Activated CD4-positive, alpha-beta T cell treated with anti-CD3 and anti-CD28 coated beads, Interleukin-2, amount 50 U/mL, for 16 hours (primary cell): ENCODE results near the gene MAK.
"Not testable (repeated sequence)": the region's sequence is repeated elsewhere in the genome, so short reads cannot be mapped to it uniquely, and the experiment has no call there.

Experiments
- DNase-seq: peaks from one replicate; pipeline ENCODE4 v3.0.0-alpha.2; 2020

The MAK gene

GRCh38 chr6:10853849-10854300 lies 15.5 kb upstream of the MAK start:
- DNase-seq = not testable (repeated sequence)

- DNase-seq = no peak
Measured at GRCh38 chr6:10852361-10852960, 14.1 kb upstream of the MAK start.

- no peak for DNase-seq
Measured at GRCh38 chr6:10850728-10851127, 12.4 kb upstream of the MAK start.

- no peak for DNase-seq
Measured at GRCh38 chr6:10849901-10850300, 11.6 kb upstream of the MAK start.

- DNase-seq = no peak
Measured at GRCh38 chr6:10847684-10848083, 9.3 kb upstream of the MAK start.

GRCh38 chr6:10843554-10843953 lies 5.2 kb upstream of the MAK start:
- DNase-seq = no peak

GRCh38 chr6:10838794-10839333 lies 525 bp upstream of the MAK start:
- DNase-seq = peak; percentile 85

GRCh38 chr6:10837622-10837994 lies 731 bp downstream of the MAK start:
- peak; percentile 27 for DNase-seq

GRCh38 chr6:10837009-10837621 lies 1.2 kb downstream of the MAK start:
- no peak for DNase-seq

GRCh38 chr6:10834823-10835222 lies 3.5 kb downstream of the MAK start:
- DNase-seq = no peak

GRCh38 chr6:10831609-10832008 lies 6.7 kb downstream of the MAK start:
- DNase-seq = no peak

GRCh38 chr6:10824819-10825218 lies 13.5 kb downstream of the MAK start:
- no peak for DNase-seq

- DNase-seq = no peak
Measured at GRCh38 chr6:10824297-10824696, 14.0 kb downstream of the MAK start.

- not testable (repeated sequence) for DNase-seq
Measured at GRCh38 chr6:10814176-10814575, 24.2 kb downstream of the MAK start.

GRCh38 chr6:10809098-10809497 lies 29.2 kb downstream of the MAK start:
- DNase-seq = no peak

- DNase-seq = no peak
Measured at GRCh38 chr6:10808376-10808775, 30.0 kb downstream of the MAK start.

GRCh38 chr6:10801224-10801848 lies 37.0 kb downstream of the MAK start:
- DNase-seq = peak; percentile 72

GRCh38 chr6:10800810-10801209 lies 37.5 kb downstream of the MAK start:
- no peak for DNase-seq

- no peak for DNase-seq
Measured at GRCh38 chr6:10794239-10794638, 44.1 kb downstream of the MAK start.

- no peak for DNase-seq
Measured at GRCh38 chr6:10793695-10794094, 44.6 kb downstream of the MAK start.

GRCh38 chr6:10793035-10793434 lies 45.3 kb downstream of the MAK start:
- no peak for DNase-seq

GRCh38 chr6:10792101-10792500 lies 46.2 kb downstream of the MAK start:
- no peak for DNase-seq

- no peak for DNase-seq
Measured at GRCh38 chr6:10791673-10792072, 46.7 kb downstream of the MAK start.

- DNase-seq = no peak
Measured at GRCh38 chr6:10779076-10779475, 59.3 kb downstream of the MAK start.
